ENCODE measurements around the gene ZSCAN5A. TPM values are rescaled to one million over a fixed set of nuclear protein-coding genes. Genes with fewer than 3 reads are reported as not detected.

The ZSCAN5A gene, protein sequence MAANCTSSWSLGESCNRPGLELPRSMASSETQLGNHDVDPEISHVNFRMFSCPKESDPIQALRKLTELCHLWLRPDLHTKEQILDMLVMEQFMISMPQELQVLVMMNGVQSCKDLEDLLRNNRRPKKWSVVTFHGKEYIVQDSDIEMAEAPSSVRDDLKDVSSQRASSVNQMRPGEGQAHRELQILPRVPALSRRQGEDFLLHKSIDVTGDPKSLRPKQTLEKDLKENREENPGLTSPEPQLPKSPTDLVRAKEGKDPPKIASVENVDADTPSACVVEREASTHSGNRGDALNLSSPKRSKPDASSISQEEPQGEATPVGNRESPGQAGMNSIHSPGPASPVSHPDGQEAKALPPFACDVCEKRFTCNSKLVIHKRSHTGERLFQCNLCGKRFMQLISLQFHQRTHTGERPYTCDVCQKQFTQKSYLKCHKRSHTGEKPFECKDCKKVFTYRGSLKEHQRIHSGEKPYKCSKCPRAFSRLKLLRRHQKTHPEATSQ
- total RNA-seq (10 to 100 TPM in 1 of 2 donors, 1 to 10 TPM in 1; 6.4 to 15.0 TPM), polyA plus RNA-seq (ENCODE audit: insufficient read length in 2 of 2) (10 to 100 TPM; 10.9 to 14.8 TPM)
- long read RNA-seq, donor 1, partial matches to known transcripts: 0 of 3 reads
- long read RNA-seq, donor 1, other reads (novel, unspliced or antisense): 0 of 3 reads
- long read RNA-seq, donor 2, partial matches to known transcripts: 0 of 2 reads
- long read RNA-seq, donor 2, other reads (novel, unspliced or antisense): 0 of 2 reads
- long read RNA-seq, donor 3, partial matches to known transcripts: 0 of 2 reads
- long read RNA-seq, donor 3, other reads (novel, unspliced or antisense): 0 of 2 reads
- long read RNA-seq, donor 4, partial matches to known transcripts: 0 of 2 reads
- long read RNA-seq, donor 4, other reads (novel, unspliced or antisense): 0 of 2 reads

DNA sequence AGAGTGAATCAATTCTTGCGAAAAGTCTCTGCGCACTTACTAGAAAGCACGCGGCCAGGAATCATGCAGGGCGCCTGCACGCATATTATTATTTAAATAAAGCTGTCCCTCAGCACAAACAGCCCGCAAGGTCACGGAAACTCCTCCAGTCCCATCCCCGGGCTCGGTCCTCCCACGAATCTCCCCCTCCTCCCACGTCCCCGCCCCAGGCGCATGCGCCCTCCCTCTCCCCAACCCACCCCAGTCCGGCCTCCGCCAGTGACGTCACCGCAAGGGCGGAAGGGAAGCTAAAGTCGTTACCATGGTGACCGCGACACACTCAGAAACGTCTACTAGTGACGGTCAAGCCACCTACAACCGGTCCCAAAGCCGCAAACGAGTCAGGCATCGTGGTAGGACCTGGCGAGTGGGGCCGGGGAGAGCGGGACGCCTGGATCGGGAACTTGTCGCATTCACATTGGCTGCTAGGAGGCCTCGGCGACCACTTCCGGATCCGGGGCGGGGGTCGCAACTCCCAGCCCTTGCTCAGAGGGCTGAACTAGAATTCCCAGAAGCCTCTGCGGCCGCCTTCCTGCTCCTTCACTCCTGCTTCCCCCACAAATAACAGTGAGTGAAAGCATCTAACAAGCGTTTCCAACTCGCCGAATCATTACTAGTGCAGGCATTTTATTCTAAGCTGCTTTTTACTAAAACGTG lies at the start of gene ZSCAN5A:
Gene ZSCAN5A, minus strand, starts transcription at position 459 of the 696 bp plus-strand sequence. CDS start 89,793 bp downstream, outside the sequence.
- H3K36me3 ChIP-seq (ENCODE audit: control insufficient read depth, insufficient read depth, low read length): peaks cover 6% of the 10 kb centered on the region
- peaks cover 14% of the 10 kb centered on the region for H3K4me1 ChIP-seq (ENCODE audit: control insufficient read depth, insufficient read depth, low read length)
- peak; percentile 97 to 100 (median 98) for DNase-seq (ENCODE audit: low read depth in 4 of 6, low spot score in 6 of 6)
- H3K27me3 ChIP-seq (ENCODE audit: control insufficient read depth, insufficient read depth, low read length): no peaks in the 10 kb centered on the region
- under 1% methylated on average over 41 of the region's 47 CpGs for WGBS (ENCODE audit: insufficient coverage)
- peak within 1 kb of the TSS; percentile 97 for H3K27ac ChIP-seq (ENCODE audit: low read depth, low read length)
- H3K4me3 ChIP-seq (ENCODE audit: low read depth, low read length): peak within 1 kb of the TSS; percentile 78
- H3K9me3 ChIP-seq (ENCODE audit: control insufficient read depth, insufficient read depth, low read length): no peaks in the 10 kb centered on the region

DNA sequence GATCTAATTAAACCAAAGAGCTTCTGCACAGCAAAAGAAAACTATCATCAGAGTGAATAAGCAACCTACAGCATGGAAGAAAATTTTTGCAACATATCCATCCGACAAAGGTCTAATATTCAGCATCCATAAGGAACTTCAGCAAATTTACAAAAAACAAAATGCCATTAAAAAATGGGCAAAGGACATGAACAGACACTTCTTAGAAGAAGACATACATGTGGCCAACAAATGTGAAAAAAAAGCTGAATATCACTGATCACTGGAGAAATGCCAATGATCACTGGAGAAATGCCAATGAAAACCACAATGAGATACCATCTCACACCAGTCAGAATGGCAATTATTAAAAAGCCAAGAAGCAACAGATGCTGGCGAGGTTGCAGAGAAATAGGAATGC lies 46.2 kb upstream of the ZSCAN5A start:
- 88% methylated on average over 1 of the region's 2 CpGs for WGBS (ENCODE audit: insufficient coverage)
- no peaks in the 10 kb centered on the region for H3K4me1 ChIP-seq (ENCODE audit: control insufficient read depth, insufficient read depth, low read length)
- H3K27ac ChIP-seq (ENCODE audit: low read depth, low read length): no peak overlapping the region
- DNase-seq (ENCODE audit: low read depth in 4 of 6, low spot score in 6 of 6): no peak
- peaks cover 5% of the 10 kb centered on the region for H3K36me3 ChIP-seq (ENCODE audit: control insufficient read depth, insufficient read depth, low read length)
- no peaks in the 10 kb centered on the region for H3K27me3 ChIP-seq (ENCODE audit: control insufficient read depth, insufficient read depth, low read length)
- H3K4me3 ChIP-seq (ENCODE audit: low read depth, low read length): no peak overlapping the region
- H3K9me3 ChIP-seq (ENCODE audit: control insufficient read depth, insufficient read depth, low read length): peaks cover 10% of the 10 kb centered on the region

DNA sequence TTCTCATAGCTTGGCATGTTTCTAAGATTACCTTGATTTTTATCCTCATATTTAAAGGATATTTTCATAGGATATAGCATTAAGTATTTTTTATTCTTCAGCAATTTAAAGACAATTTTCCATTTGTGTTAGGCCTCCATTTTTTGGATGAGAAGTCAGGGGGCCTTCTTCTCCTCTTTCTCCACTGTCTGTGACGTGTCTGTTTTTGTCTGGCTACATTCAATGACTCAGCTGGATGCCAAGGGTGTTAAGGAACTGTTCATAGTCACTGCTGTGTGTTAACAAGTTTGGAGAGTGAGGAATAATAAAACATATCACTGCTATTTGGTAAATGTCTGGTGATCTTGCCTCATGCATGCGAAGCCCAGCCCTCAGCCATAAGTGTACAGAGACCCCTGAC lies 42.3 kb upstream of the ZSCAN5A start:
- Histone ChIP-seq H3K36me3 (ENCODE audit: control insufficient read depth, insufficient read depth, low read length) (no peaks in the 10 kb centered on the region), H3K4me3 (ENCODE audit: low read depth, low read length) (no peak overlapping the region), H3K4me1 (ENCODE audit: control insufficient read depth, insufficient read depth, low read length) (no peaks in the 10 kb centered on the region), H3K27me3 (ENCODE audit: control insufficient read depth, insufficient read depth, low read length) (no peaks in the 10 kb centered on the region), H3K9me3 (ENCODE audit: control insufficient read depth, insufficient read depth, low read length) (peaks cover 12% of the 10 kb centered on the region), H3K27ac (ENCODE audit: low read depth, low read length) (no peak overlapping the region)
- WGBS (ENCODE audit: insufficient coverage): 57% methylated on average over 1 of the region's 2 CpGs
- no peak for DNase-seq (ENCODE audit: low read depth in 4 of 6, low spot score in 6 of 6)

DNA sequence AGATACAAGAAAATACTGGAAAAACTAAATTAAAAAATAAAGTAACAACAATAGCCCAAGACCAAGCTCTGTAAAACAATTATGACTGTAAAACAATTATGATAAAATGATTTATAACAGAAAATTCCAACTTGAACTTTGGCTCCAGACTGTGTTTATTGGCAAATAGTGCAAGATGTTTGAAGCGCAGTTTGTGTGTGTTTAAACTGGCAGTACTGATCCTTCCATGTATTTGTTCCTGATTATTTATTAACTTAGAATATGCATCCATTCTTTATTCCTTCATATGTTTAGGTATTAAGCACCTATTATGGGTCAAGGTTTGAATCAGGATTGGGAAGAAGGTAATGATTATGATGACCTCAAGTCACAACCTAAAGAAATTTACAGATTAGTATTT lies 40.9 kb upstream of the ZSCAN5A start:
- no CpG with 5 or more reads among the region's 1 CpG for whole genome bisulfite sequencing (ENCODE audit: insufficient coverage)
- H3K4me3 ChIP-seq (ENCODE audit: low read depth, low read length): no peak overlapping the region
- H3K27me3 ChIP-seq (ENCODE audit: control insufficient read depth, insufficient read depth, low read length): no peaks in the 10 kb centered on the region
- H3K27ac ChIP-seq (ENCODE audit: low read depth, low read length): no peak overlapping the region
- H3K36me3 ChIP-seq (ENCODE audit: control insufficient read depth, insufficient read depth, low read length): no peaks in the 10 kb centered on the region
- H3K4me1 ChIP-seq (ENCODE audit: control insufficient read depth, insufficient read depth, low read length): no peaks in the 10 kb centered on the region
- no peak for DNase-seq (ENCODE audit: low read depth in 4 of 6, low spot score in 6 of 6)
- H3K9me3 ChIP-seq (ENCODE audit: control insufficient read depth, insufficient read depth, low read length): peaks cover 8% of the 10 kb centered on the region

DNA sequence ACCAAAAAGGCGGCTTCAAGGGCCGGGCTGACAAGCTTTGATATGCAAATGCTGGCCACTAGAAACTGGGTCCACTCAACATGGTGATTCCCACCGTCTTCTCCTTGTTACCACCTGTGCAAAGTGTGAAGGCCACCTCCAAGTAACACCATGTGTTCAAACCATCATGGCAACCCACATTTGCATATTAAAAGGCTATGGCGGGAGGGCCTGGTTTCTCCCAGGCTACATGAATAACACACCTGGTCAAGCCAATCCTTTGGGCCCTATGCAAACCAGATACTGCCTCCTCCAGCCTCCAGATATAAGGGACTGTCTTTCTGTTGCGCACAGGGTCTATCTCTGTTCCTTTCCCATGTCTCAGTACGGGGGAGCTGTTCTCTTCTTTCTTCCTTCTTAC lies 36.6 kb upstream of the ZSCAN5A start:
- no peaks in the 10 kb centered on the region for H3K27me3 ChIP-seq (ENCODE audit: control insufficient read depth, insufficient read depth, low read length)
- H3K36me3 ChIP-seq (ENCODE audit: control insufficient read depth, insufficient read depth, low read length): no peaks in the 10 kb centered on the region
- no peak for DNase-seq (ENCODE audit: low read depth in 4 of 6, low spot score in 6 of 6)
- no peak overlapping the region for H3K4me3 ChIP-seq (ENCODE audit: low read depth, low read length)
- H3K27ac ChIP-seq (ENCODE audit: low read depth, low read length): no peak overlapping the region
- no peaks in the 10 kb centered on the region for H3K4me1 ChIP-seq (ENCODE audit: control insufficient read depth, insufficient read depth, low read length)
- 75% methylated on average over 6 of the region's 6 CpGs for WGBS (ENCODE audit: insufficient coverage)
- H3K9me3 ChIP-seq (ENCODE audit: control insufficient read depth, insufficient read depth, low read length): peaks cover 2% of the 10 kb centered on the region

DNA sequence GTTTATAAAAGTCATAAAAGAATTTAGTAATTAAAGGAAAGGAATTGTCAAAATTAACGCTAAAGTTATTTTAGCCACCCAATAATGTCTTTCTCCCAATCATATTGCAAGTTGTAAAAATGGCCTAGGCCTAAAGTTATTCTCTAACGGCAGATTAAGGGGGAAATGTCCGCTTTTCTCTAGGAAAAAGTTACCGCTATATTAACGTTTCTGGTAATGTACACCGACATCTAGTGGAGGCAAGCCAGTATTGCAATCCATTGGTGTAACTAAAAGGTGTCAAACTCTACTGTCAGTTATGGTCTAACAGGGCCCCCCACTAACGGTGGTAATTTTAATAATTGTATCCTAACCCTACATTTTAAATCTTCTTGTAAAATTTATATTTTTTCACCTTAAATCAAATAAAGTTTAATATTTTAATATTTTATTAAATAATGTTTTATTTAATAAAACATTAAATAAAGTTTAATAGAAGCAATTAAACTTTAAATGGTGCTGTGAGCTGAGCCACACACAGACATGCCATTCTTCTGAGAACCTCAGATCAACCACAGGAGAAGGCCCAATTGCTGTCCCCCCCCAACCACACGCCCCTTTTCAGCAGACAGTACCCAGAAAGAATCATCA lies 35.9 kb upstream of the ZSCAN5A start:
- WGBS (ENCODE audit: insufficient coverage): no CpG with 5 or more reads among the region's 8 CpGs
- Histone ChIP-seq H3K36me3 (ENCODE audit: control insufficient read depth, insufficient read depth, low read length) (no peaks in the 10 kb centered on the region), H3K27me3 (ENCODE audit: control insufficient read depth, insufficient read depth, low read length) (no peaks in the 10 kb centered on the region), H3K27ac (ENCODE audit: low read depth, low read length) (no peak overlapping the region), H3K4me3 (ENCODE audit: low read depth, low read length) (no peak overlapping the region), H3K9me3 (ENCODE audit: control insufficient read depth, insufficient read depth, low read length) (peaks cover 2% of the 10 kb centered on the region), H3K4me1 (ENCODE audit: control insufficient read depth, insufficient read depth, low read length) (no peaks in the 10 kb centered on the region)
- peak in 3 of 6 donors; percentile 31 to 80 (median 61) for DNase-seq (ENCODE audit: low read depth in 4 of 6, low spot score in 6 of 6)

DNA sequence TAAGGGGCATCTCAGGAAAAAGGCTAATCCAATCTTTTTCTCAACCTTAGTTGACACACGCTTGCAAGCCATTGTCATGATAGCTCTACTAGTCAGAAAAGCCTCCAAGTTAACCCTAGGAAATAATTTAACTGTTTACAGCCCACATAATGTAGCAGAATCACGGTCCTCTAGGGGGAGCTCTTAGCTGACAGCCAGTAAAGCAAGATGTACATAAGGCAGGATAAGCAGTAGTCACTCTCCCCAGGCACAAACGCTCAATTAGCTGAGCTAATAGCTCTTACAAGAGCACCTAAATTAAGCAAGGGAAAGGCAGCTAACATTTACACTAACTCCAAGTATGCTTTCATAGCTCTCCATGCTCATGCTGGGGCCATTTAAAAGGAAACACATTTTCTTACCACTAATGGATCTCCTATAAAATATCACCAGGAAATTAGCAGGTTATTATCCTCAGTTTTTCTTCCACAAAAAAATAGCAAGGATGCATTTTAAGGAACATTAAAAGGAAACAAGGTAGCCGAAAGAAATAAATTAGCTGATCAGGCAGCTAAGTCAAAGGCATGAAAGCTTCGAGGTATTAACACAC lies 33.7 kb upstream of the ZSCAN5A start:
- Histone ChIP-seq H3K27me3 (ENCODE audit: control insufficient read depth, insufficient read depth, low read length) (no peaks in the 10 kb centered on the region), H3K9me3 (ENCODE audit: control insufficient read depth, insufficient read depth, low read length) (peaks cover 2% of the 10 kb centered on the region), H3K36me3 (ENCODE audit: control insufficient read depth, insufficient read depth, low read length) (no peaks in the 10 kb centered on the region), H3K4me3 (ENCODE audit: low read depth, low read length) (no peak overlapping the region), H3K27ac (ENCODE audit: low read depth, low read length) (no peak overlapping the region), H3K4me1 (ENCODE audit: control insufficient read depth, insufficient read depth, low read length) (no peaks in the 10 kb centered on the region)
- no peak for DNase-seq (ENCODE audit: low read depth in 4 of 6, low spot score in 6 of 6)
- 30% methylated on average over 4 of the region's 5 CpGs for WGBS (ENCODE audit: insufficient coverage)

DNA sequence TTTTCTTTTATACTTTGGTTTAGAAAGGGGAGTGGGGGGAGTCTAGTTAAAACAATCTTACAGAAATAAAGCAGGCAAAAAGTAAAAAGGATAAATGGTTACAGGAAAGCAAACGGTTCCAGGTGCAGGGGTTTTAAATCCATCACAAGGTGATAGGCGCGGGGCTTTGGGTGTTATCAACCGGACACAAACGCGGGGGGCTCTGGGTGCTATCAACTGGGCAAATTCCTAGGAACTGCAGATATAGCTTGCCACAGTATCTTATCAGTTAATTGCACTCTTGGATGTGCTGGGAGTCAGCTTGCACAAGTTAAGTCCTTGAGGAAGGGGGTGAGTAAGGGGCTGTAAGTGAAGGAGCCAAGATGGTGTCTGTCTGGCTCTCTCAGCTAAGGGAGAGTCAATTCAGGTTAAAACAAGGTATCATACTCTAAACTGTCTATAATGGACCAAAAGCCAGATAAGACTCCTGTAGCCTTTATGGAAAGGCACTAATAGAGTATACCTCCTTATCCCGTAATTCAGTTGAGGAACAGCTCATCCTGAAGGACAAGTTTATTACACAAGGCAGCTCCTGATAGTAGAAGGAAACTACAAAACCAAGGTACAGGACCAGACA lies 32.6 kb upstream of the ZSCAN5A start:
- no peak for DNase-seq (ENCODE audit: low read depth in 4 of 6, low spot score in 6 of 6)
- 84% methylated on average over 5 of the region's 7 CpGs for WGBS (ENCODE audit: insufficient coverage)

More for the DNA sequence above, 32.6 kb upstream of the ZSCAN5A start:
- Histone ChIP-seq H3K36me3 (ENCODE audit: control insufficient read depth, insufficient read depth, low read length) (no peaks in the 10 kb centered on the region), H3K27me3 (ENCODE audit: control insufficient read depth, insufficient read depth, low read length) (no peaks in the 10 kb centered on the region), H3K4me3 (ENCODE audit: low read depth, low read length) (no peak overlapping the region), H3K27ac (ENCODE audit: low read depth, low read length) (no peak overlapping the region), H3K4me1 (ENCODE audit: control insufficient read depth, insufficient read depth, low read length) (no peaks in the 10 kb centered on the region), H3K9me3 (ENCODE audit: control insufficient read depth, insufficient read depth, low read length) (peaks cover 7% of the 10 kb centered on the region)
